ENCODE results near the gene PDE8B.
A peak's percentile ranks its signal among the peaks of the same experiment; 100 is the strongest.

The PDE8B gene

GRCh38 chr5:77418162-77418561 lies 207.7 kb downstream of the PDE8B start:
- DNase-seq, result no peak

- no peak for DNase-seq
Observed at GRCh38 chr5:77418601-77419581, 208.4 kb downstream of the PDE8B start.

DNA sequence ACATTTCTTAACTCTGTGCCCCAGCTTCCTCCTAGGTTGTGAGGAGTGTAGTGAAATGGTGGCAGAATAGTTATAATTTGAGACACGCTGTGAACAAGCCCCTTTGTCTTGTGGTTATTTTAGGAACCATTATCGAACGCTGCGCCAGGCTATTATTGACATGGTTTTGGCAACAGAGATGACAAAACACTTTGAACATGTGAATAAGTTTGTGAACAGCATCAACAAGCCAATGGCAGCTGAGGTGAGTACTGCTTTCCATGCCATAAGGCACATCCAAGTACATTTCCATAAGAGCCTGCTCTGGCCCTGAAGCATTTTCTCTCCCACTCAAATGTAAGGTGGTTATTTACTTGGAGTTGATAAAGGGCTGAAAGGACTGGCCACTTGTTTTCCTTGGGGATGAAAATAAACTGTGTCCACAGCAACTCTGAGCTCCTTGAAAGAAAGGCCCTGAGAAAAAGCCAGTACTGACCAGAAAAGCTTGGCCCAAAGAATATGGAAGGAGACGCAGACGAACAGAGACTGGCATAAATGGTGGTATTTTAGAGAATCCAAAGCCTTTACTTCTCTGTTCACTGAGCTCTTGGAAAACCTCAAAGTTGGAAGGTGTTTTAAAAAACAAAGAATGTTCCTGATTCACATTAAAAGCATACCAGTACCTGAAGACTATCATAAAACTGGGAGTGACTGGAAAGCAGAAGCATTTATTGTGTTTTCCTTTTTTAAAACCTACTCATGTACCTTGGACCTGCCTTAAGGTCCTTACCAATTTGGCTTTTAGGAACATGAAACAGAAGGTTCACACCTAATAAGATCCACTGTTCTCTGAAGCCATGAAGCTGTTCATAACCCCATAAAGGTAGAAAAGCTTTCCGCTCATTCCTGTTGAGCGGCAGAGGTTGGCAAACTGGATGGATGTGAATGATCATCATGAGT lies 209.4 kb downstream of the PDE8B start:
- no peak for DNase-seq

GRCh38 chr5:77420940-77421339 lies 210.5 kb downstream of the PDE8B start:
- DNase-seq, result no peak

DNA sequence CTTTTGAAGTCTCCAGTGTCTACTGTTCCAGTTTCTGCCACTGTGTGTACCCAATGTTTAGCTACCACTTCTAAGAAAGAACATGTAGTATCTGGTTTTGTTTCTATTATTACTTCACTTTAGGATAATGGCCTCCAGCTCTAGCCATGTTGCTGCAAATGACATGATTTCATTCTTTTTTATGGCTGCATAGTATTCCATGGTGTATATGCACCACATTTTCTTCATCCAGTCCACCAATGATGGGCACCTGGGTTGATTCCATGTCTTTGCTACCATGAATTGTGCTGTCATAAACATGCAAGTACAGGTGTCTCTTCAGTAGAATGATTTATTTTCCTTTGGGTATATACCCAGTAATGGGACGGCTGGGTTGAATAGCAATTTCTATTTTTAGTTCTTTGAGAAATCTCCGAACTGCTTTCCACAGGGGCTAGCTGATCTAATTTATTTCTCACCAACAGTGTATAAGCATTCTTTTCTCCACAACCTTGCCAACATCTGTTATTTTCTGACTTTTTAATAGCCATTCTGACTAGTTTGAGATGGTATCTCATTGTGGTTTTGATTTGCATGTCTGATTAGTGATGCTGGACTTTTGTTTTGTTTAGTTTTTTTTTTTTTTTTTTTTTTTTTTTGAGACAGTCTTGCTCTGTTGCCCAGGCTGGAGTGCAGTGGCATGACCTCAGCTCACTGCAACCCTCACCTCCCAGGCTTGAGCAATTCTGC lies 212.7 kb downstream of the PDE8B start:
- DNase-seq, result no peak

- no peak for DNase-seq
Observed at GRCh38 chr5:77424921-77425320, 214.4 kb downstream of the PDE8B start.

DNA sequence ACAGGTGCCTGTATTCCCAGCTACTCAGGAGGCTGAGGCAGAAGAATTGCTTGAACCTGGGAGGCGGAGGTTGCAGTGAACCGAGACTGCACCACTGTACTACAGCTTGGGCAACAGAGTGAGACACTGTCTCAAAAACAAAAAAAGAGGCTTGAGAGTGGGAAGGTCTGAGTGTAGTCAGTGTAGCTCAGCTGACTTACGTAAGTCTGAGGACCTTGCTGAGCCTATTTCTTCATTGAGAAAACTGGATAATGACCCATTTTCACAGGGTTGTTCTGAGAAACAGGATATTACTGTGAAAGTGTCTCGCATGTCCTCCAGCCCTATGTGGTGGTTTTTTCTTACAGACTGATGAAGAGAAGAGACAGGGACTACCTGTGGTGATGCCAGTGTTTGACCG lies 214.9 kb downstream of the PDE8B start:
- no peak for DNase-seq

DNA sequence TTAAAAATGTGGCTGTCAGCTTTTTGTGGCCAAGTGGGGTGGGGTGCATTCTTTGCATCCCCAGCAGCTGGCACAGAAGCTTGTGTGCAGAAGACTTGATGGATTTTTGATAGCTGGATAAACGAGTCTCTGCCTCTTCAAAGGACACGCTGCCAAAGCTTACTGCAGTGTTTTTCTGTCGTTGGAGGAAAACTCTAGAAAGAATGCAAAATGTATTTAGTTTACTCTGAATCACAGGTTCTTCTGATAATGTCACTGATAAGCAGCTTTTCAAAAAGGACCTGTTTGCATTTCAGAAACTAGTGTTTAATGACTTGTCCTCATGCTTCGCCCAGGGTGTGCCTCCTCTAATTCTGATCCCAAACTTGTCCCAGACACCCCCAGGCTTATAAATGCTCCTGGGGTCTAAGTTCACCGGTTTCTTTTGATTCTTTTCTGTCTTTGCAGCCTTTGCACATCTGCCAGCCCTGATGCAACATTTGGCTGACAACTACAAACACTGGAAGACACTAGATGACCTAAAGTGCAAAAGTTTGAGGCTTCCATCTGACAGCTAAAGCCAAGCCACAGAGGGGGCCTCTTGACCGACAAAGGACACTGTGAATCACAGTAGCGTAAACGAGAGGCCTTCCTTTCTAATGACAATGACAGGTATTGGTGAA lies 215.6 kb downstream of the PDE8B start:
- DNase-seq, result no peak

DNA sequence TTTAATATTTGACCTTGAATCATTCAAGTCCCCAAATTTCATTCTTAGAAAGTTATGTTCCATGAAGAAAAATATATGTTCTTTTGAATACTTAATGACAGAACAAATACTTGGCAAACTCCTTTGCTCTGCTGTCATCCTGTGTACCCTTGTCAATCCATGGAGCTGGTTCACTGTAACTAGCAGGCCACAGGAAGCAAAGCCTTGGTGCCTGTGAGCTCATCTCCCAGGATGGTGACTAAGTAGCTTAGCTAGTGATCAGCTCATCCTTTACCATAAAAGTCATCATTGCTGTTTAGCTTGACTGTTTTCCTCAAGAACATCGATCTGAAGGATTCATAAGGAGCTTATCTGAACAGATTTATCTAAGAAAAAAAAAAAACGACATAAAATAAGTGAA lies 216.2 kb downstream of the PDE8B start:
- DNase-seq, result no peak

DNA sequence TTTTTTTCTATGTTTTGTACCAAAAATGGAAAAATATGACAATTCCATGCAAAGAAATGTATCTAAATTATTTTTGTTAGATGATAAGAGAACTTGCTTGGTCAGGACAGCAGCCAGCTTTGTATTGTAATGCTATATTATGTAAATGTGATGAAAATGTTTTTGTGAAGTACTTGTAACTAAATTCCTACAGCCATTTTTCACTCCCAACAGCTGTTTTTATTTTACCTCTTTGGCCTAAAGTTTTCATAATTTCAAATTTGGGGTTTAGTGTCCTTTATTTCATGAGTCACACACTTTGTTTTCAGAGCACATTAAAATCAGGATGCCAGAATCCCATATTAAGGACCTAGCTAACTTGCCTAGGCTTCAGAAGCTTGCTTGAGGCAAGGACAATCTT lies 217.5 kb downstream of the PDE8B start:
- DNase-seq, result no peak

DNA sequence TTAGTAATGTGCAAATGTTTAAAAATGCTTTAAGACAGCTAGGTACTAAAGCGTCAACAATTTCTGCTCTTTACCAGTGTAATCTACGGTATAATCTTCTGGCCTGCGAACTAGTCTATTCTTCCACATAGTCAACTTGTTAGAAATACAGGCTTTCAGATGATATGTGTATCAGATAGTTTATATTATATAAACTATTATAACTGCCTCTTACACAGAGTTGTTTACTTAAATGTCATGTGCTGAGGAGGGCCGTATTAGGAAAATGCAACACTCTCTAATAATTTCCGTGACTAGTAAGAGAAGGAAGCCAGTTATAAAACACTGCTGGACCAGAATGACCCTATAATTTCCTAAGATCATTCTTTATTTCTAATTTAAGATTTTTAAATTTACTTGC lies 218.0 kb downstream of the PDE8B start:
- no peak for DNase-seq

- DNase-seq, result no peak
Observed at GRCh38 chr5:77430726-77431125, 220.2 kb downstream of the PDE8B start.

DNA sequence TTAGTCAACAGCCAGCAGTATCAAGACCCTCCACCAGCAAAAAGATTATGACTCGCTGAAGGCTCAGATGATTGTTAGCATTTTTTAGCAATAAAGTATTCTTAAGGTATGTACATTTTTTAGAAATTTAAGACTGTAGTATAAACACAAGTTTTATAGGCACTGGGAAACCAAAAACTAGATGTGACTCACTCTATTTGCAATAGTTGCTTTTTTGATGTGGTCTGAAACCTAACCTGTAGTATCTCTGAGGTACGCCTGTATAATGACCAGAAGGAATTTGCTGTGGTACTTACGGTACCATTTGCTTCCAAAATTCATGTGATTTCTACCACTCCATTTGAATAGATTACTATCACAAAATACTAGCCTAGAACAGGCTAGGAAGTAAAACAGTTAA lies 220.8 kb downstream of the PDE8B start:
- no peak for DNase-seq

- DNase-seq, result no peak
Observed at GRCh38 chr5:77431719-77432118, 221.2 kb downstream of the PDE8B start.

DNA sequence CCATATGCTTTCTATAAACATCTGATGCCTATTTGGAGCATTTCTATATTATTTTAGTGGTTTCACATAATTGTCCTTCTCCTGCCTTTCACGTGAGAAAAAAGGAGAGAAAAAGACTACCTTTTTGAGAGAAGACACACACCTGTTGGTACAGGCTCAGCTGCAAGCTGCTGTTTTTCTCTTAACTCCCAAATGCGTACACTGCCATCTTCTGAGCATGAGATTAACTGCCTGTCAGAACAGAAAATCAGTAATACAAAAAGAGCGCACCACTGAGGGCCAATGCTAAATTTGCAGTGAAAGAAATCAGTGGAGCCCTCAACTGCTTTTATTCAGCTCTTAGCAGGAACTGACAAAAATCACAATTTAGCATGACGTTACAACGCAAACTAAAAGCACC lies 226.7 kb downstream of the PDE8B start:
- no peak for DNase-seq

- DNase-seq, result no peak
Observed at GRCh38 chr5:77438071-77438470, 227.6 kb downstream of the PDE8B start.

DNA sequence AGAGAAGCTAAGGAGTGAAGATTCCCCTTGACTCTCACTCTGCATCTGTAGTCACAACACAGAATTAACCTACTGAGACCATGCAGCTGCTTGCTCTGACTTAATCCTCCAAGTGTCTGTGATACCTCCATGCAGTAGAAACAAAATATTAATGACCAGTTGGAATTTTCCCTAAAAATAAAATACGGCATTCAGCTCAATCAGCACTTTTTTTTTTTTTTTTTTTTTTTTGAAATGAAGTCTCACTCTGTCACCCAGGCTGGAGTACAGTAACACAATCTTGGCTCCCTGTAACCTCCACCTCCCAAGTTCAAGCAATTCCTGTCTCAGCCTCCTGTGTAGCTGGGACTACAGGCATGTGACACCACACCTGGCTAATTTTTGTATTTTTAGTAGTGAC lies 233.2 kb downstream of the PDE8B start:
- no peak for DNase-seq

- no peak for DNase-seq
Observed at GRCh38 chr5:77444356-77444755, 233.9 kb downstream of the PDE8B start.

DNA sequence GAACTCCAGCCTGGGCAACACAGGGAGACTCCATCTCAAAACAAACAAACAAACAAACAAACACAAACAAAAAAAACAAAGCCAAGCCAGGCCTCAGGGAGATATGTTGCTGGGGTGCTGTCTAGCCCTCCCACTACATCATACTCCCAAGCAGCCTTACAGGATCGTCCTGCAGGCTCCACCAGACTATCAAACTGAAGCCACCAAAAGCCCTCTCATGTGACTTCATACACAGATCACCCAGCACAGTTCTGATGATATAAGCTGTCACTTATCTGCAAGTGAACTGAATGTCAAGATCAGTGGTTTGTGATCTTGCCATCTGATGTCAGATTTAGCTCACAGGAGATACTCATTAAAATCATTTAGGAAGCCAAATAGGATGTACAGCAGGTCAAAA lies 238.4 kb downstream of the PDE8B start:
- no peak for DNase-seq

GRCh38 chr5:77449277-77449676 lies 238.8 kb downstream of the PDE8B start:
- peak; percentile 5 for DNase-seq

GRCh38 chr5:77449981-77450380 lies 239.5 kb downstream of the PDE8B start:
- no peak for DNase-seq

DNA sequence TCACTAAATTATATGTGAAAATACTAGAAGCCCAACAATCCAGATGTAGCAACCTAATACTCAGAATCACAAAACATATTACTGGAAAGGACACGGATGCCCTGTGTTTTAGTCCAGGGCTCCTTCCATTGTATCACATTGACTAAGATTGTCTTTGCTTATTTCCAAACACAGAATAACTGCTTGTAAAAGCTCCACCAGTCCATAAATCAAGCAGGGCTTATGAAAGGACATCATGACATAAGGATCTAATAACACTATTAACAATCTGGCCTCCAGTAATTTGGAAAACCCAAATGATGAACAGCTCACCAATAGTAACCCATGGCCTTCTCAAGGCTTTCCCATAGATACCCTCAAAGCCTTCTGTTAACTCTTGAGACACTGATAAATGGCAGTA lies 241.9 kb downstream of the PDE8B start:
- no peak for DNase-seq

GRCh38 chr5:77454123-77454522 lies 243.6 kb downstream of the PDE8B start:
- no peak for DNase-seq
